Esophagus squamous epithelium (tissue), 5 donors: ENCODE results near the gene SCAPER. TPM values are rescaled to one million over a fixed set of nuclear protein-coding genes. Genes with fewer than 3 reads are reported as not detected.
"Not testable (repeated sequence)": the region's sequence is repeated elsewhere in the genome, so short reads cannot be mapped to it uniquely, and the experiment has no call there.

Source experiments
- DNase-seq: peaks from one replicate; lab custom pipeline; 2025; lab: John Stamatoyannopoulos, UW
- H3K27ac ChIP-seq, 4 donors: fragments of 200-600 bp; sonication (generic); one replicate each; pipeline ENCODE4 v1.5.1; 2016 to 2019; ENCODE audit warnings: mild to moderate bottlenecking in 1 of 4
- H3K27me3 ChIP-seq, 4 donors: fragments of 200-600 bp; sonication (generic); 1 replicate in 3 of 4; 2 replicates in 1 of 4; pipeline versions ENCODE4 v1.5.1 to v1.6.0; 2017 to 2021; ENCODE audit warnings: antibody characterized with exemption in 1 of 4
- H3K36me3 ChIP-seq, 3 donors: fragments of 200-600 bp; sonication (generic); one replicate each; pipeline ENCODE4 v1.5.1; 2016 to 2019
- H3K4me1 ChIP-seq, 3 donors: fragments of 200-600 bp; sonication (generic); one replicate each; pipeline ENCODE4 v1.5.1; 2017 to 2019
- H3K4me3 ChIP-seq, 4 donors: fragments of 200-600 bp; sonication (generic); 1 replicate in 3 of 4; 2 replicates in 1 of 4; pipeline ENCODE4 v1.5.1; 2016 to 2019; ENCODE audit warnings: mild to moderate bottlenecking in 2 of 4, moderate library complexity in 1 of 4
- H3K9me3 ChIP-seq, 3 donors: fragments of 200-600 bp; sonication (generic); one replicate each; pipeline ENCODE4 v1.5.1; 2016 to 2019
- POLR2A ChIP-seq, 4 donors: fragments of 450-650 bp; IDR thresholded peaks; one replicate each; pipeline ENCODE4 v1.6.1; 2017; ENCODE audit warnings: antibody characterized with exemption in 4 of 4, mild to moderate bottlenecking in 4 of 4, moderate library complexity in 3 of 4
- WGBS, 2 donors: methylation state at CpG; one replicate each; pipeline ENCODE4 v1.1.5; 2018; 5-methylcytosine and 5-hydroxymethylcytosine counted together
- intact Hi-C: fragments of 100-400 bp; cut with DNase I; formaldehyde crosslinking; loops from one replicate; pipeline ENCODE4 v1.15.0; 2022
- total RNA-seq, 4 donors: library from RNA; depleted of rRNA; stranded (reverse); fragments of >200 nt; gene quantifications; one replicate each; pipeline ENCODE4 v1.1.0, GENCODE V29; 2016
- TF ChIP-seq, protein P1 (sequence below), 6 experiments: fragments of 450-650 bp in 4 of 6; fragments of 200-600 bp in 2 of 6; sonication (generic) in 2 of 6; IDR thresholded peaks; one replicate each; pipeline ENCODE4 v1.5.1; 2016 to 2019; ENCODE audit warnings: antibody characterized with exemption in 6 of 6, mild to moderate bottlenecking in 4 of 6, moderate library complexity in 4 of 6
- donor health status: DM: yes; HTN: yes; CAD: no.

The SCAPER gene
- total RNA-seq, 4 donors from 2014 or later: 18.3 to 30.1 (median 25.3) TPM

DNA sequence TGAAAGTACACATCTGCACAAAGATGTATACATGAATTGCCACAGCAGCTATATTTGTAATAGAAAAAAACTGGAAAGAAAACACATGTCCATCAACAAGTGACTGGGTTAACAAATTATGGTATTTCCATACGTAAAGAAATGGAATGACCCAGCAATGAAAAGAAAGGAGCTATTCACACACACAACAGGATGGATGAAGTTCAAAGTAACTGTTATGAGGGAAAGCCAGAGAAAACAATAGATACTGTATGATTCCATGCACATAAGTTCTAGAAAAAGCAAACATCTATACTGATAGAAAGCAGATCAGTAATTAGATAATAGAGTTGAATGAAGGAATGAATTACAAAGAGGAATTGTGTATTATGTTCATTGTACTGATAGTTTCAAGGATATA is 152.0 kb downstream of the SCAPER start:
- Histone ChIP-seq H3K27ac (no peak overlapping the region), H3K27me3 (no peaks in the 10 kb centered on the region), H3K9me3 (no peaks in the 10 kb centered on the region), H3K4me3 (no peak overlapping the region), H3K36me3 (peaks cover 0 to 25% (median 0%) of the 10 kb centered on the region in 3 donors), H3K4me1 (no peaks in the 10 kb centered on the region)
- intact Hi-C loops: no loop called here
- WGBS, 2 donors: 76 to 88% methylated on average over 1 of the region's 1 CpG
- no peak for TF ChIP-seq POLR2A (IDR thresholded peaks at IDR 0.05)
- TF ChIP-seq, protein P1, sequence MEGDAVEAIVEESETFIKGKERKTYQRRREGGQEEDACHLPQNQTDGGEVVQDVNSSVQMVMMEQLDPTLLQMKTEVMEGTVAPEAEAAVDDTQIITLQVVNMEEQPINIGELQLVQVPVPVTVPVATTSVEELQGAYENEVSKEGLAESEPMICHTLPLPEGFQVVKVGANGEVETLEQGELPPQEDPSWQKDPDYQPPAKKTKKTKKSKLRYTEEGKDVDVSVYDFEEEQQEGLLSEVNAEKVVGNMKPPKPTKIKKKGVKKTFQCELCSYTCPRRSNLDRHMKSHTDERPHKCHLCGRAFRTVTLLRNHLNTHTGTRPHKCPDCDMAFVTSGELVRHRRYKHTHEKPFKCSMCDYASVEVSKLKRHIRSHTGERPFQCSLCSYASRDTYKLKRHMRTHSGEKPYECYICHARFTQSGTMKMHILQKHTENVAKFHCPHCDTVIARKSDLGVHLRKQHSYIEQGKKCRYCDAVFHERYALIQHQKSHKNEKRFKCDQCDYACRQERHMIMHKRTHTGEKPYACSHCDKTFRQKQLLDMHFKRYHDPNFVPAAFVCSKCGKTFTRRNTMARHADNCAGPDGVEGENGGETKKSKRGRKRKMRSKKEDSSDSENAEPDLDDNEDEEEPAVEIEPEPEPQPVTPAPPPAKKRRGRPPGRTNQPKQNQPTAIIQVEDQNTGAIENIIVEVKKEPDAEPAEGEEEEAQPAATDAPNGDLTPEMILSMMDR (IDR thresholded peaks at IDR 0.05): no peak
- no peak for DNase-seq

GRCh38 chr15:76752549-76752948 is 152.6 kb downstream of the SCAPER start:
- no peak for DNase-seq
- Histone ChIP-seq H3K9me3 (no peaks in the 10 kb centered on the region), H3K27ac (no peak overlapping the region), H3K4me3 (no peak overlapping the region), H3K36me3 (peaks cover 0 to 30% (median 0%) of the 10 kb centered on the region in 3 donors), H3K4me1 (no peaks in the 10 kb centered on the region), H3K27me3 (no peaks in the 10 kb centered on the region)
- no peak for TF ChIP-seq POLR2A (IDR thresholded peaks at IDR 0.05)
- TF ChIP-seq, protein P1 (IDR thresholded peaks at IDR 0.05): no peak
- intact Hi-C loops: no loop called here

GRCh38 chr15:76737573-76737972 is 167.6 kb downstream of the SCAPER start:
- no peaks in the 10 kb centered on the region for H3K4me1 ChIP-seq
- no peak overlapping the region for H3K4me3 ChIP-seq
- no peak for DNase-seq
- no peaks in the 10 kb centered on the region for H3K9me3 ChIP-seq
- intact Hi-C loops: no loop called here
- WGBS, 2 donors: 92 to 93% methylated on average over 4 of the region's 4 CpGs
- H3K36me3 ChIP-seq: peaks cover 0 to 51% (median 0%) of the 10 kb centered on the region in 3 donors
- TF ChIP-seq, protein P1 (IDR thresholded peaks at IDR 0.05): no peak
- H3K27ac ChIP-seq: no peak overlapping the region
- H3K27me3 ChIP-seq: no peaks in the 10 kb centered on the region

- H3K4me3 ChIP-seq, H3K27ac ChIP-seq, intact Hi-C loops, H3K4me1 ChIP-seq, H3K9me3 ChIP-seq, H3K27me3 ChIP-seq, DNase-seq: not testable (repeated sequence)
- TF ChIP-seq, protein P1 (IDR thresholded peaks at IDR 0.05): peak in 1 of 6 experiments; percentile 30
- WGBS, 2 donors: 87 to 91% methylated on average over 5 to 9 of the region's 9 CpGs
- H3K36me3 ChIP-seq: peaks cover 0 to 64% (median 0%) of the 10 kb centered on the region in 3 donors
Measured at GRCh38 chr15:76732321-76732720, 172.8 kb downstream of the SCAPER start.

GRCh38 chr15:76730262-76730661 is 174.9 kb downstream of the SCAPER start:
- no peaks in the 10 kb centered on the region for H3K4me1 ChIP-seq
- no peak for TF ChIP-seq POLR2A (IDR thresholded peaks at IDR 0.05)
- TF ChIP-seq, protein P1 (IDR thresholded peaks at IDR 0.05): no peak
- no peak overlapping the region for H3K4me3 ChIP-seq
- intact Hi-C loops: no loop called here
- no peaks in the 10 kb centered on the region for H3K27me3 ChIP-seq
- H3K27ac ChIP-seq: no peak overlapping the region
- DNase-seq: no peak
- H3K9me3 ChIP-seq: no peaks in the 10 kb centered on the region
- H3K36me3 ChIP-seq: peaks cover 0 to 71% (median 0%) of the 10 kb centered on the region in 3 donors
